ENCODE data around the gene DNAH3.
"Not testable (repeated sequence)": the region's sequence is repeated elsewhere in the genome, so short reads cannot be mapped to it uniquely, and the experiment has no call there.

Gene DNAH3

DNA sequence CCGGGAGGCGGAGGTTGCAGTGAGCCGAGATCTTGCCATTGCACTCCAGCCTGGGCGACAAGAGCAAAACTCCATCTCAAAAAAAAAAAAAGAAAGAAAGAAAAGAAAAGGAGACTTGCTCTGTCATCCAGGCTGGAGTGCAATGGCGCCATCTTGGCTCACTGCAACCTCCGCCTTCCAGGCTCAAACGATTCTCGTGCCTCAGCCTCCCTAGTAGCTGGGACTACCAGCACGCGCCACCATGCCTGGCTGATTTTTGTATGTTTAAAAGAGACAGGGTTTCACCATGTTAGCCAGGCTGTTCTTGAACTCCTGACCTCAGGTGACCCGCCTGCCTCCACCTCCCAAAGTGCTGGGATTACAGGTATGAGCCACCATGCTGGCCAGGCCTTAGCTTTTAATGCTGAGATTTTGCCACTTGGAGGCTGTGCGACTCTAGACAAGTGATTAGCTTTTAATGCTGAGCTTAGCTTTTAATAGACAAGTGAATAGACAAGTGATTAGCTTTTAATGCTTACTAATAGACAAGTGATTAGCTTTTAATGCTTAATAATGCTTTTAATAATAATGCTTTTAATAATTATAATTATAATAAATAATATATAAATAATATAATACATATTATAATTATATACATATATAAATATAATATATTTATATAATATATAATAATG is 17.4 kb upstream of the DNAH3 start:
- no peak for DNase-seq

DNA sequence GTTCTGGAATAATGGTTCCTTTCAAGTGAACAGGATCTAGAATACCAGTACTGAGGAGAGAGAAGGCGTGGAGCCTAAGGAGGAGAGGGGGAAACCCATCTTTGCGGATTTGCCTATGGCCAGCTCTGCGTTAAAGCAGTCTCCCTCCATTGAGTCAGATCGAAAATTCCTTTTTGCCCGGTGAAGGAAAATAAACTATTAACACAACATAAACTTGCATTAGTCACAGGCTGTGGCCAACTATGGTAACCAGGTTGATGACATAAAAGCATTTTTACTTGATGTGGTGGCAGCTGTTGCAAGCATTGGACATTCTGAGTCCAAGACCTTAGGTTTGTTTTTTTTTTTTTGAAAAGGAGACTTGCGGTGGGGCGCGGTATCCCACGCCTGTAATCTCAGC is 16.7 kb upstream of the DNAH3 start:
- DNase-seq: no peak

DNA sequence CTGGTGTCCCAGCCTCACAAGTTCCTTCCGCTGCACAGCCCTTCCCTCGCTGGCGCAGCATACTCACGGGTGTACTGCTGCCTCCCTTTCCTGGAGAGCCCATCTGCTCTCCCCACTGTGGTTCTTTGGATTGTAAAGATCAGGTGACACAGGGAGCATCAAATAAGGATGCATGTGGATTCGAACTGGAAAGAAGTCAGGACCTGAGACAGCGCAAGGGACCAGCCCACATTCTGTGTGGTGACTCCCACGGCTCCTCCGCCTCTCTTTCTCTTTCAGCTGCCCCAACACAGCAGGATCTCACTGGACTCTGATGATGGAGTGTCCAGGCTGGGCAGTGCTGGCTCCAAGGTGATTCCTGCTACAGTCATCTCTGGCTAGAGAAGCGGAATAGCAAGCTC is 15.9 kb upstream of the DNAH3 start:
- DNase-seq: no peak

DNA sequence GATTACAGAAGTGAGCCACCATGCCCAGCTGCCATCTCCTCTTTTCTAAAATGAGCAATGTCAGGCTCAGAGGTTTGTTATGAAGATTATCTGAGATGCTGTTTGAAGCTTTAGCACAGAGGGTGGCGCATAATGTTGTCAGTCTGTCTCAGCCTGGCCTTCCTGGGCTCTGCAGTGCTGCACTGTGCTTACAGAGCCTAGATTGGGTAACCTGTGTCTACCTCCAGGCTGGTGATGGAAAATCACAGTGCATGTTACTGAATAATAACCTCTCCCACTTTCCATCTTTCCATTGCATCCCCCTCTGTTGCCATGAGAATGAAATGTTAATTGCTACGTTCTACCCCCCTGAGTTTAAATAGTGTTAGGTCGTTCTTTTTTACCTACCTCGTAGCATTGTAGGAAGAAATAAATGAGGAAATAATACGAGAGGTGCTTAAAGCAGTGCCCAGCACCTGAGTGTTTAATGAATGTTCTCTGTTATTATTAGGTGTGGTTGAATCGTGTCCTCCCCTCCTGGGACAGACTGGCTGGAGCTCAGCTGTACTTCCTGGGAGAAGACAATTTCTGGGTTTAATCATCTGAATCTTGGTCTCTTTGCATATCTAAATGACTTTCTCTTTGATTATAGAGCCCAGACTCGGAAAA is 14.0 kb upstream of the DNAH3 start:
- DNase-seq: no peak

DNA sequence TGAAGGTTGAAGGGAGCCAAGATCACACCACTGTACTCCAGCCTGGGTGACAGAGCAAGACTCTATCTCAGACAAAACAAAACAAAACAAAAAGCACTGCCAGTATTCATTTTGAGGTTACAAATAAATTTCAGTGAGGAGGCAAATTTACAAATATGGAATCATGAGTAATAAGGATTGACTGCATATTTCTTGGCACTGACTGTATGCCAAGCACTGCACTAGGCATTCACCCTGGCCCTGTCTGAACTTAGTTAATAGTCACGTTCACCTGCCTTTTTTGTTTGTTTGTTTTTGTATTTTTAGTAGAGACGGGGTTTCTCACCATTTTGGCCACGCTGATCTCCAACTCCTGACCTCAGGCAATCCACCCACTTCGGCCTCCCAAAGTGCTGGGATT is 12.9 kb upstream of the DNAH3 start:
- DNase-seq: no peak

DNA sequence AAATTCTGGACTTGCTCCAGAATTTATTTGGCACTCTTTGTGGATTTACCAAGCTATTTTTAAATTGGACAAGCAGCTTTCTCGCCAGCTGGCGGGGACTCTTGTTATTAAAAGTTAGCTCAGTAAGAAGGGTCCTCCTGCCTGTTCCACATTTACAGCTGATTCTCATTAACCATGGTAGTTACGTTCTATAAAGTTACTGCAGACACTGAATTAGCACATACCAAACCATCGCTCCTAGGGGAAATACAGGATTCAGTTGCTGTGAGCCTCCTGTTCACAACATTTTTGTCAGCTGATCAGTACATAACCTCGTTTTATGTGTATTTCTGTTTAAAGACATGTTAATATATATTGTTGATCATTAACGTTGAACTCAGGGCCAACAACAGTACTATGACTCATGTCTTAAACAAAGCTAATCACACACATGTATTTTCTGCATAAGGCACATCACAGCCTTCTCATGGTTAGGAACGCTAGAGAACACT is 12.1 kb upstream of the DNAH3 start:
- DNase-seq: peak in 1 of 2 experiments; percentile 27

DNA sequence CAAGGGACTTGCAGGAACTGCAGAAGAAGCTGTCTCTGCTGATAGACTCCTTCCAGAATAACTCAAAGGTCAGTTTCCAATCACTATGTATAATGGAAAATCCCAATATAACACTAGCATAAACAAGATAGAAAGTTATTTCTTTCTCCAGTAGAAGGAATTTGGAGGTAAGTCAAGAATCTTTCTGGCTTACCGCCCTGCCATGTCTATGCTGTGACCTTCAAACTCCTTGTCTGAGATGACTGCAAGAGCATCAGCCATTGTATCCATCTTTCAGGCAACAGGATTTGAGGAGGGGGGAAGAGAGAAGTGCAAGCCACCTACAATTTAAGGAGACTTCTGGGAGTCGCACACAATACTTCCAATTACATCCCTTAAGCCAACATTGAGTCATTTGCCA is 10.6 kb upstream of the DNAH3 start:
- DNase-seq: no peak

DNA sequence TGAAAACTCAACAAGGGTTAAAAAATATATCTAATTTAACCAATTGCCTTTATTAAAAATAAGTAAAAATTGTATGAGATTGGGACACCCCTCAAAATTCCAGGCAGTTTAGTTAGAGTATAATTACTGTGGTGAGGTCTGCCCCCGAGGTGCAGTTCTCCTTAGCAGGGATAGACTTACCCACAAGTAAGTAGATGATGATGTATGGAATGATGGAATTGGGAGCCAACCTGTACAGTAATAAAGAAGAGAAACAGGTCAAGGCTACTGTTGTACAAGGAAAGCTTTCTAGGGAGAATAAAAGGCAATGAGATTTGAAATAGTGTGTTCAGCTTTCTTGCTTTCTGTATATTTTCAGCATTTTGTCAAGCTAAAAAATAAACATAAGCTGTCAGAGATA is 9.6 kb upstream of the DNAH3 start:
- no peak for DNase-seq

DNA sequence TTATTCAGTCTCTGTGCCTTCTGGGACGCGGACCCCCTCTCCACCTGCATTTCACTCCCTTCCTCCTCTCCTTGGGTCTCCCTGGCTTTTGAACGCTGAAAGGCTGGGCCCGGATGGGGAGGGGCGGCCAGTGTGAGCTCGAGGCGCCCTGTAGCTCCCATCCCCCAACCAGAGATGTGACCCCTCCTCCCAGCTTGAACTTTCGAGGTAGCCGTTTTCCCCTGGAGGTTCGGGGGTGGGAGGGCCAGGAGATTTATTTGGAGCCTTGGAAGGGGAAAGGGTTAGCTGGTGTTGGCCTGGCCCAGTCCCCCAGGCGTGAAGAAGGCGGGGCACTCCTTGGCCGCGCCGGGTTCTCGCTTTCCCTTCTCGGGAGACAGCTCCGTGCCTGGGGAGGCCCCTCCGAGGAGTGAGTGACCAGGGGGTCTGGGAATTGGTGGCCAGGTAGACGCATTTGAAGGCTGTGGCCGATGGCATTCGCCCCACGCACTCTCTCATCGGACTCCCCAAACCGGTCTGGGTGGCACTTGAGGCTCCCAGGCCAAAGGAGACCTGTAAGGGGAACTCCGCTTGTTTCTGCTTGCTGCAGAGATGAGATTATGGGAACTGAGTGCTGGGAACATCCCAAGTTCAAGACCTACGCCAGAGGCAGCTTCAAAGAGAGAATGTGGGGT is 8.8 kb upstream of the DNAH3 start:
- DNase-seq: no peak

DNA sequence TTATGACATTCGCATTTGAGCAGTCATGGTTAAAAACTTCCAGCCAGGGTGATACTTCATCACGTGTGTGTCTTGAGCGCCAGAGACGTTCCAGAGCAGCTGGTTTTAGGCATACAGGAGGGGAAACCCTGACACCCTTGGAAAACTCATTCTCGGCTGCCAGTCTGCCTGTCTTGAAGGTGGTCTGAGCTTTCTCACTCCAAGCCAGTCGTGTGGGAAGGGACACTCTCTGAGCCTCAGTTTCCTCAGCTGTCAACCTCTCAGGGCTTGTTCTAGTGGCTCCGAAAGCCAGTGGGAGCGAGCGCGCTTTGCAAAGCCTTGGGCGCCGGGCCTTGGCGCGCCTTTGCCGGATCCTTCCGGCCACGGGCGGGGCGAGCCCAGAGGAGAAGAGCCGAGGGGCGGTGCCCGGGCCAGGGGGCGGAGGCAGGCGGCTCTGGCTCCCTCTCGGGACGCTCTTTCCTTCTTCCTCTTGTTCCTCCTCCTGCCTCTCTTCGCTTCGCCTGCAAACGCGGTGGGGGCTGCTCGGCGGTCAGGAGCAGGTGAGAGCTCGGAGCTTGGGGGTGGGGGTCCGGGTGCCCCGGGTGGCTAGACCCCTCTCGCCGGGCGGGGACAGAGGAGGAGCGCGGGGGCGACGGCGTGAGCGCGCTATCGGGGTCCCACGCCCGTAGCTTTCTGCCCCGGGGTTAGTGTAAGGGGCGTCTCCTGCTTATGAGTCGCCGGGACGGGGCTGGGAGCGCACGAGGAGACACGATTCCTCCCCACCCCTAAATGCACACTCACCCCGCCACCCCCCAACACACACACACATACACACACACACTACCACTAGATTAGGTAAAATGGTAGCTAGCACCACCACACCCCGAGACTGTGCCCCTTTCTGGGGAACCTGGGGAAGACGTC is 7.8 kb upstream of the DNAH3 start, which contains the start of gene LDAF1:
LDAF1 (plus strand) TSS at position 467 of the 903 bp plus-strand sequence. CDS start 2,509 bp downstream, outside the sequence.
- peak; percentile 31 to 45 for DNase-seq

DNA sequence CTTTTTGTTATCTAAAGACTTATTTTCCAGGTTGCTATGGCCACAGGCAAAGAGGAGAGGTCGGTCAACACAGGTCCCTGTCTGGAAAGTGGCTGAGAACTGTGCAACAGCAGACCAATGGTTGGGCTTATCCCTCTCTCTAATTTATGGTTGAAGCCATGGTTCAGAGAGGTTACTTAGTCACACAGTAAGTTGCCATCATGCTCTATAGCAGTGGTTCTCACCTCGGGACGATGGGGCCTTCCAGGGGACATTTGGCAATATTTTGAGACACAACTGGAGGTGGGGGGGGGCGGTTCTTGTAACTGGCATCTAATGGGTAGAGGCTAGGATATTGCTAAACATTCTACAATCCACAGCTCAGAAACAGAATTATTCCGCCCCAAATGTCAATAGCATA is 7.0 kb upstream of the DNAH3 start:
- DNase-seq: no peak

DNA sequence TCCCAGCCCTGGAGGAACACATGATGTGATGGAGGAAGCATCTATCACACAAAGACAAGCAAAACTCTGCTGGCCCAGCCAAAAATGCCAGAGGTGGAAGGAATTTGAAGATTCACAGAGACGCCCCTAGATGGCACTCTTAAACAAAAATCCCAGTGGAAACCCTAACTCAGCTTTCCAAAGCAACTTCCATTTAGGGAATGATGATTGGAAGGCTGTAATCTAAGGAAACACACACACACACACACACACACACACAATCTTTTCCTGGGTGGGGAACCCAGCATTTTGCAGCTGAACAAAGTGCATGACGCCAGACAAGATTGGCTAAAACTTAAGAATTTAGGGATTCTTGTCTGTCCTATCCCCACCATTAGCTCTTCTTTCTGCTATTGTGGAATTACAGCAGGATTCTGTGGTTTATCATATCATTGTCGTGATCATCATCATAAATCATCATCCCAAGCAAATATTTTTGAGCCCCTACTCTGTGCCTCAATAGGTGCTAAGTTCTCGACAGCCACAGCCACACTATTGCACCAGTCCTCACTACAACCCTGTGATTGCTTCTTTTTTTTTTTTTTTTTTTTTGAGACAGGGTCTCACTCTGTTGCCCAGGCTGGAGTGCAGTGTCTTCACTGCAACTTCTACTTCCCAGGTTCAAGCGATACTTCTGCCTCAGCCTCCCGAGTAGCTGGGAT is 6.3 kb upstream of the DNAH3 start:
- peak; percentile 37 to 61 for DNase-seq

DNA sequence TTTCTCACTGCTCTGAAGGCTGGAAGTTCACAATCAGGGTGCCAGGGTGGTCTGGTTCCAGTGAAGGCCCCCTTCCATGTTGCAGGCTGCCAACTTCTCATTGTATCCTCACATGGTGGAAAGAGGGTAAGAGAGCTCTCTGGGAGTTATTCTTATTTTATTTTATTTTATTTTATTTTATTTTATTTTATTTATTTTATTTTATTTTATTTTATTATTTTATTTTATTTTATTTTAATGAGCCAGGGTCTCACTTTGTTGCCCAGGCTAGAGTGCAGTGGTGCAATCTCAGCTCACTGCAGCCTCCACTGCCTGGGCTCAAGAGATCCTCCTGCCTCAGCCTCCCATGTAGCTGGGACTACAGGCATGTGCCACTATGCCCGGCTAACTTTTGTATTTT is 5.4 kb upstream of the DNAH3 start:
- DNase-seq: not testable (repeated sequence)

DNA sequence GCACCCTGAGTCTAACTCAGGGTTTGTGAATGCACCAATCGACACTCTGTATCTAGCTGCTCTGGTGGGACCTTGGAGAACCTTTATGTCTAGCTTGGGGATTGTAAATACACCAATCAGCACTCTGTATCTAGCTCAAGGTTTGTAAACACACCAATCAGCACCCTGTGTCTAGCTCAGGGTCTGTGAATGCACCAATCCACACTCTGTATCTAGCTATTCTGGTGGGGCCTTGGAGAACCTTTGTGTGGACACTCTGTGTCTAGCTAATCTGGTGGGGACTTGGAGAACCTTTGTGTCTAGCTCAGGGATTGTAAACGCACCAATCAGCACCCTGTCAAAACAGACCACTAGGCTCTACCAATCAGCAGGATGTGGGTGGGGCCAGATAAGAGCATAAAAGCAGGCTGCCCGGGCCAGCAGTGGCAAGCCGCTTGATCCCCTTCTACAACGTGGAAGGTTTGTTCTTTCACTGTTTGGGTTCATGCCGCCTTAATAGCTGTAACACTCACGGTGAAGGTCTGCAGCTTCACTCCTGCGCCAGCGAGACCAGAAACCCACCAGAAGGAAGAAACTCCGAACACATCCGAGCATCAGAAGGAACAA is 2.6 kb upstream of the DNAH3 start:
- DNase-seq: not testable (repeated sequence)

DNA sequence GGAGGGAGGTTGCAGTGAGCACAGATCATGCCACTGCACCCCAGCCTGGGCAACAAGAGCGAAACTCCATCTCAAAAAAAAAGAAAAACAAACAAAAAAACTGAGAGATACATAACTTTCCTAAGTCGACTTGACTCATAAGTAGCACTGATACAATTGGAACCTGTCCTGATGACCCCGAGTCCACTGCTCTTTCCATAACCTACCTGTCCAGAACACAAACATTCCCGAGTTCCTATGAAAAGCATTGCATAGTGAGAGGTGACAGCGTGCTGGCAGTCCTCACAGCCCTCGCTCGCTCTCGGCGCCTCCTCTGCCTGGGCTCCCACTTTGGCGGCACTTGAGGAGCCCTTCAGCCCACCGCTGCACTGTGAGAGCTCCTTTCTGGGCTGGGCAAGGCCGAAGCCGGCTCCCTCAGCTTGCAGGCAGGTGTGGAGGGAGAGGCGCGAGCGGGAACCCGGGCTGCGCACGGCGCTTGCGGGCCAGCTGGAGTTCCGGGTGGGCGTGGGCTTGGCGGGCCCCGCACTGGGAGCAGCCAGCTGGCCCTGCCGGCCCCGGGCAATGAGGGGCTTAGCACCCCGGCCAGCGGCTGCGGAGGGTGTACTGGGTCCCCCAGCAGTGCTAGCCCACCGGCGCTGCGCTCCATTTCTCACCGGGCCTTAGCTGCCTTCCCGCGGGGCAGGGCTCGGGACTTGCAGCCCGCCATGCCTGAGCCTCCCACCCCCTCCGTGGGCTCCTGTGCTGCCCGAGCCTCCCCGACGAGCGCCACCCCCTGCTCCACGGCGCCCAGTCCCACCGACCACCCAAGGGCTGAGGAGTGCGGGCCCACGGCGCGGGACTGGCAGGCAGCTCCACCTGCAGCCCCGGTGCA is 1.7 kb upstream of the DNAH3 start:
- DNase-seq: not testable (repeated sequence)

DNA sequence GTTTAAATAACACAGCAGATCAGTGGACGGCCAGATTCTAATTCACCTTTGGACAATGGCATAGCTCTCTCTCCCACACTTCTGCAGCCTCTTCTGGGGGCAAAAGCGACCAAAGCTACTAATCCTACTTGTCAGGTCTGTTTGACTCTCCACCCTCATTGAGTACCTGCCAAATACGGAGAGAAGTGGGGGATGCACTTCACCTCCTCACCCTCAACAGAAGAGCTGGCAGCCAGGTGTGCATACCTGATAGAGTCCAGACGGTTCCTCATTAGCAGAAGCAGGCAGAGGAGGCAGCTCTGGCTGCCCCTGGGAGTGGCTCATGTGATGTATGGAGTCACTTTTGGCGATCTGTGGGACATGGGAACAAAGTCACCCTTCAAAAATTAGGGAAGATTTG is 4.9 kb downstream of the DNAH3 start:
- no peak for DNase-seq

DNA sequence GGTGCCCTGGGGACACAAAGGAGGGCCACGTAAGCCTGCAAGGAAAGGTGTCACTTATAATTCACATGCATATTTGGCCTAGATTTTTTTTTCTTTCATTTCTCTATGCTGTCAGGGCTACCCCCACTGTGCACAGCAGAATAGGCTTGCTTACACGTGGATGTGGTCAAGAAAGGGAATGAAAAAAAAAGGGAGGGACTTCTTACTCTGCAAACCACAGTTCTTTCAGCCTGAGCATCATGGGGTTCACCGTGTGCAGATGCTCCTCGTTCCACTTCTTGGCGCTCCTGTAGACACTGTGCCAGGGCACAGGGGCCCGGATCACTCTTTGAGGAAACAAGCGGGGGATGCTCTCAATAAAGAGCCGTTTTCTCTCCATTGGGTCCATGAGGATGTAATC is 16.6 kb downstream of the DNAH3 start:
- DNase-seq: no peak

DNA sequence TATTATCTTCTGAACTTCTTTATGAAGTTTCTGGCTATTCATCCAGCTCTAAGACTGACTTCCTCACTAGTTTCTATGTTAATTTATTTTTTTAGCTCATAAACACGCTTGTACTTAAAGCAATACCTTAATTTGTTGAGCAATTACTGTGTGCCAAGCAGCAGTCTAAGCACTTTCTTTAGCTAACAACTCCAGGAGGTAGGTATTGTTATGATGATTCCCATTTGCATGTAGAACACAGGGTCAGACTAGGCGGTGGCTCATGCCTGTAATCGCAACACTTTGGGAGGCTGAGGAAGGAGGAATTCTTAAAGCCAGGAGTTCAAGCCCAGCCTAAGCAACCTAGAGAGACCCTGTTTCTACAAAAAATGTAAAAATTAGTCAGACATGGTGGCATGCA is 19.8 kb downstream of the DNAH3 start:
- DNase-seq: no peak

DNA sequence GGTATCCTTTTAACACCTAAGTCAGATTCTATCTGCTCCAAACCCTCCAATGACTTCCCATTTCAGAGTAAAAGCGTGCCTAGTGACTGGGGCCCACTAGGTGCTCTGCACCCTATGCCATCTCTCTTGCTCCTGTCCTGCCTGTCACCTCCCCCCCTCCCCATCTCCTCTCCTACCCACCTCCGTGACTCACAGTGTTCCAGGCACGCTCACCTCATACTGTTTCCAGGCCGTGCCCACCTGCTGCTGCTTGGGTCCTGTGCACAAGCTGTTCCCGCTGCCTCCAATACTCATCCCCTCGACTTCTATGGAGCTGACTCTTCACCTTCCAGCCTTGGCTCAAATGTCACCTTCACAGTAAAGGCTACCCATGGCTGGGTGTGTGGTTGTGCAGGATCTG is 21.7 kb downstream of the DNAH3 start:
- DNase-seq: no peak

DNA sequence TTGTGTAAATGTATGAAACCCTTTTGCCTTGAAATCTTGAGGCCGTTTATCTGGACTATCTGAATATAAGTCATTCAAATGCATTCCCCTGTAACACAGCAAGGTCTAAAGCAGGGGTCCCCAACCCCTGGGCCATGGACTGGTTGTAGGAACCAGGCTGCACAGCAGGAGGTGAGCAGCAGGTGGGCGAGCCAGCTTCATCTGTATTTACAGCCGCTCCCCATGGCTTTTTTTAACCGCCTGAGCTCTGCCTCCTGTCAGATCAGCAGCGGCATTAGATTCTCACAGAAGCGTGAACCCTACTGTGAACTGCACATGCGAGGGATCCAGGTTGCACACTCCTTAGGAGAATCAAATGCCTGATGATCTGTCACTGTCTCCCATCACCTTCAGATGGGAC is 24.1 kb downstream of the DNAH3 start:
- no peak for DNase-seq

DNA sequence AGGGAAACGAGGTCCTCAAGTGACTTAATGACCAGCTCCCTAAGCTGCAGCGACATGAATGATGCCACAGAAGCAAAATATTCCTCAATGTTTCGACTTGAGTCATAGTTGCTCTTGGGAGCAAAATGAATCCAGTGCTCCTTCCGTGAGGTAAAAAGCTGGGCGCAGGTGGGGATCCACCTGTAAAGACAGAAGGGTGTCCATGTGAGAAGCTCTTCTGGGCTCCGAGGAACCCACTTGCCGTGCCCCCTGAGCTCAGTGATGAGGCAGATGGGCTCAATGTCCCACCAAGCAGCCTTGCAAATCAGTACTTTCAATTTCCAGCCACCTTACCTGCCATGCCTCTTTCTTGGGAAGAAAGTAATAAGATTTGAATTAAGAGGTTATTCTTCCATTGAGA is 25.5 kb downstream of the DNAH3 start:
- no peak for DNase-seq
